Activated naive CD4-positive, alpha-beta T cell treated with anti-CD3 and anti-CD28 coated beads for 36 hours (primary cell): Measurements from ENCODE around the gene GLIS2. TPM values are rescaled to one million over a fixed set of nuclear protein-coding genes. Genes with fewer than 3 reads are reported as not detected.

Experiments used
- CTCF ChIA-PET: fragments of 350-600 bp; sonication (Branson Sonifier 250); formaldehyde crosslinking; loops from one replicate; lab custom pipeline; 2021; ENCODE audit warnings: antibody characterized with exemption; lab: Charles Lee
- DNase-seq: peaks from one replicate; pipeline ENCODE4 v3.0.0-alpha.2; 2020
- H3K27ac Mint-ChIP-seq: one replicate; pipeline ENCODE4 v1.8.0; 2021; ENCODE audit warnings: mild to moderate bottlenecking, mixed read lengths
- H3K27me3 Mint-ChIP-seq: one replicate; pipeline ENCODE4 v1.8.0; 2021; ENCODE audit warnings: low read depth, mixed read lengths
- H3K36me3 Mint-ChIP-seq: one replicate; pipeline ENCODE4 v1.8.0; 2021; ENCODE audit warnings: low read depth, mixed read lengths
- H3K4me1 Mint-ChIP-seq: one replicate; pipeline ENCODE4 v1.8.0; 2021; ENCODE audit warnings: low read depth, mixed read lengths
- H3K4me3 Mint-ChIP-seq: one replicate; pipeline ENCODE4 v1.8.0; 2021; ENCODE audit warnings: mild to moderate bottlenecking, moderate library complexity, mixed read lengths
- H3K9me3 Mint-ChIP-seq: one replicate; pipeline ENCODE4 v1.8.0; 2021; ENCODE audit warnings: mixed read lengths
- intact Hi-C: fragments of 100-400 bp; cut with micrococcal nuclease; formaldehyde crosslinking; loops from one replicate; pipeline ENCODE4 v1.15.1; 2023
- total RNA-seq, 2 experiments: library from RNA; stranded (reverse); gene quantifications; one replicate each; pipeline ENCODE4 v1.2.3, GENCODE V29; 2021

Gene GLIS2
- total RNA-seq, 2 experiments from 2014 or later = 0.12 to 0.24 TPM

- H3K36me3 Mint-ChIP-seq = no peaks in the 10 kb centered on the region
- CTCF ChIA-PET = no interaction called here
- peak; percentile 22 for DNase-seq
- no peaks in the 10 kb centered on the region for H3K27me3 Mint-ChIP-seq
- H3K27ac Mint-ChIP-seq = no peak overlapping the region
- H3K9me3 Mint-ChIP-seq = no peaks in the 10 kb centered on the region
- intact Hi-C loops = no loop called here
- H3K4me1 Mint-ChIP-seq = peaks cover 4% of the 10 kb centered on the region
- peak overlapping the region; percentile 64 for H3K4me3 Mint-ChIP-seq
Observed at GRCh38 chr16:4372001-4372577, 56.2 kb downstream of the GLIS2 start.

GRCh38 chr16:4372578-4373355 is 56.9 kb downstream of the GLIS2 start:
- Mint-ChIP-seq H3K27ac (no peak overlapping the region), H3K27me3 (no peaks in the 10 kb centered on the region), H3K36me3 (no peaks in the 10 kb centered on the region), H3K4me3 (peak overlapping the region; percentile 6), H3K9me3 (no peaks in the 10 kb centered on the region), H3K4me1 (peaks cover 4% of the 10 kb centered on the region)
- DNase-seq = no peak
- intact Hi-C loops = no loop called here
- CTCF ChIA-PET = interaction anchor here (0.6 kb wide), 1 partner anchor 114 kb away, joined by 7 read pairs; no protein-coding TSS in a partner anchor

GRCh38 chr16:4373356-4373908 is 57.6 kb downstream of the GLIS2 start:
- DNase-seq = no peak
- no peak overlapping the region for H3K27ac Mint-ChIP-seq
- H3K4me3 Mint-ChIP-seq = no peak overlapping the region
- CTCF ChIA-PET = interaction anchor here (0.6 to 1.1 kb wide), 3 partner anchors 14 to 114 kb away, joined by 3 to 7 read pairs (median 3); no protein-coding TSS in a partner anchor
- no peaks in the 10 kb centered on the region for H3K9me3 Mint-ChIP-seq
- peaks cover 4% of the 10 kb centered on the region for H3K4me1 Mint-ChIP-seq
- H3K27me3 Mint-ChIP-seq = no peaks in the 10 kb centered on the region
- no peaks in the 10 kb centered on the region for H3K36me3 Mint-ChIP-seq
- intact Hi-C loops = no loop called here

GRCh38 chr16:4373909-4374742 is 58.3 kb downstream of the GLIS2 start:
- Mint-ChIP-seq H3K27ac (no peak overlapping the region), H3K36me3 (no peaks in the 10 kb centered on the region), H3K4me1 (peaks cover 4% of the 10 kb centered on the region), H3K4me3 (no peak overlapping the region), H3K9me3 (no peaks in the 10 kb centered on the region), H3K27me3 (no peaks in the 10 kb centered on the region)
- CTCF ChIA-PET = interaction anchor here (0.6 to 2.1 kb wide), 4 partner anchors 15 to 66 kb away, joined by 3 to 5 read pairs (median 3); no protein-coding TSS in a partner anchor
- no peak for DNase-seq
- intact Hi-C loops = no loop called here

- DNase-seq = no peak
- Mint-ChIP-seq H3K27me3 (no peaks in the 10 kb centered on the region), H3K27ac (no peak overlapping the region), H3K4me1 (peaks cover 4% of the 10 kb centered on the region), H3K9me3 (no peaks in the 10 kb centered on the region), H3K36me3 (no peaks in the 10 kb centered on the region), H3K4me3 (no peak overlapping the region)
- intact Hi-C loops = no loop called here
- CTCF ChIA-PET = interaction anchor here (2.1 kb wide), 1 partner anchor 27 kb away, joined by 5 read pairs; no protein-coding TSS in a partner anchor
Observed at GRCh38 chr16:4375717-4376116, 59.9 kb downstream of the GLIS2 start.

GRCh38 chr16:4376126-4376892 is 60.4 kb downstream of the GLIS2 start:
- Mint-ChIP-seq H3K27ac (no peak overlapping the region), H3K27me3 (no peaks in the 10 kb centered on the region), H3K9me3 (no peaks in the 10 kb centered on the region), H3K36me3 (no peaks in the 10 kb centered on the region), H3K4me3 (no peak overlapping the region), H3K4me1 (peaks cover 4% of the 10 kb centered on the region)
- intact Hi-C loops = no loop called here
- CTCF ChIA-PET = interaction anchor here (2.1 kb wide), 1 partner anchor 26 kb away, joined by 5 read pairs; no protein-coding TSS in a partner anchor
- DNase-seq = no peak

- CTCF ChIA-PET = interaction anchor here (0.7 kb wide), 1 partner anchor 27 kb away, joined by 4 read pairs; no protein-coding TSS in a partner anchor
- intact Hi-C loops = no loop called here
- H3K4me1 Mint-ChIP-seq = peaks cover 4% of the 10 kb centered on the region
- no peaks in the 10 kb centered on the region for H3K36me3 Mint-ChIP-seq
- no peaks in the 10 kb centered on the region for H3K27me3 Mint-ChIP-seq
- H3K9me3 Mint-ChIP-seq = no peaks in the 10 kb centered on the region
- DNase-seq = no peak
- H3K4me3 Mint-ChIP-seq = no peak overlapping the region
- H3K27ac Mint-ChIP-seq = no peak overlapping the region
Observed at GRCh38 chr16:4376893-4377572, 61.2 kb downstream of the GLIS2 start.

GRCh38 chr16:4377573-4378154 is 61.8 kb downstream of the GLIS2 start:
- no peak overlapping the region for H3K27ac Mint-ChIP-seq
- H3K4me1 Mint-ChIP-seq = peaks cover 2% of the 10 kb centered on the region
- no peak overlapping the region for H3K4me3 Mint-ChIP-seq
- H3K27me3 Mint-ChIP-seq = no peaks in the 10 kb centered on the region
- intact Hi-C loops = no loop called here
- H3K36me3 Mint-ChIP-seq = no peaks in the 10 kb centered on the region
- CTCF ChIA-PET = interaction anchor here (0.7 kb wide), 1 partner anchor 28 kb away, joined by 4 read pairs; no protein-coding TSS in a partner anchor
- DNase-seq = no peak
- no peaks in the 10 kb centered on the region for H3K9me3 Mint-ChIP-seq

GRCh38 chr16:4378161-4378666 is 62.3 kb downstream of the GLIS2 start:
- Mint-ChIP-seq H3K27ac (no peak overlapping the region), H3K9me3 (no peaks in the 10 kb centered on the region)
- CTCF ChIA-PET = no interaction called here

GRCh38 chr16:4378999-4379690 is 63.3 kb downstream of the GLIS2 start:
- intact Hi-C loops = no loop called here
- Mint-ChIP-seq H3K4me3 (no peak overlapping the region), H3K27me3 (no peaks in the 10 kb centered on the region), H3K9me3 (no peaks in the 10 kb centered on the region), H3K36me3 (no peaks in the 10 kb centered on the region), H3K27ac (no peak overlapping the region), H3K4me1 (no peaks in the 10 kb centered on the region)
- CTCF ChIA-PET = interaction anchor here (0.6 kb wide), 1 partner anchor 238 kb away, joined by 3 read pairs; no protein-coding TSS in a partner anchor
- DNase-seq = no peak

More at GRCh38 chr16:4378161-4378666, 62.3 kb downstream of the GLIS2 start:
- intact Hi-C loops = no loop called here
- no peak for DNase-seq
- no peak overlapping the region for H3K4me3 Mint-ChIP-seq
- no peaks in the 10 kb centered on the region for H3K36me3 Mint-ChIP-seq
- H3K4me1 Mint-ChIP-seq = peaks cover 2% of the 10 kb centered on the region
- no peaks in the 10 kb centered on the region for H3K27me3 Mint-ChIP-seq
